Activated CD4-positive, CD25-positive, alpha-beta regulatory T cell treated with anti-CD3 and anti-CD28 coated beads, Interleukin-2, amount 50 U/mL, for 24 hours (primary cell): ENCODE measurements around the gene HOXD10.

Source experiments
- ATAC-seq, 2 donors: fragments of 150-1000 bp; cut with Tn5 transposase; one replicate each; pipeline ENCODE4 v1.10.0; 2021; ENCODE audit warnings: mild to moderate bottlenecking in 1 of 2, moderate library complexity in 1 of 2

The HOXD10 gene

DNA sequence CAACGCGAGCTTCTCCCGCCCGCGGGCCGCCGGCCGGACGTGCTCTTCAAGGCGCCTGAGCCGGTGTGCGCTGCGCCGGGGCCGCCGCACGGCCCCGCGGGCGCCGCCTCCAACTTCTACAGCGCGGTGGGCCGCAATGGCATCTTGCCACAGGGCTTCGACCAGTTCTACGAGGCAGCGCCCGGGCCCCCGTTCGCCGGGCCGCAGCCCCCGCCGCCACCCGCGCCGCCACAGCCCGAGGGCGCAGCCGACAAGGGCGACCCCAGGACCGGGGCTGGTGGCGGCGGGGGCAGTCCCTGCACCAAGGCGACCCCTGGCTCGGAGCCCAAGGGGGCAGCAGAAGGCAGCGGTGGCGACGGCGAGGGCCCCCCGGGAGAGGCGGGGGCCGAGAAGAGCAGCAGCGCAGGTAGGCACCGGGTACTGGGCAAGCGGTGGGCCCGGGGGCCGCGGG is 8.8 kb upstream of the HOXD10 start:
- no peak for ATAC-seq

GRCh38 chr2:176109192-176109901 is 7.2 kb upstream of the HOXD10 start:
- ATAC-seq: no peak

DNA sequence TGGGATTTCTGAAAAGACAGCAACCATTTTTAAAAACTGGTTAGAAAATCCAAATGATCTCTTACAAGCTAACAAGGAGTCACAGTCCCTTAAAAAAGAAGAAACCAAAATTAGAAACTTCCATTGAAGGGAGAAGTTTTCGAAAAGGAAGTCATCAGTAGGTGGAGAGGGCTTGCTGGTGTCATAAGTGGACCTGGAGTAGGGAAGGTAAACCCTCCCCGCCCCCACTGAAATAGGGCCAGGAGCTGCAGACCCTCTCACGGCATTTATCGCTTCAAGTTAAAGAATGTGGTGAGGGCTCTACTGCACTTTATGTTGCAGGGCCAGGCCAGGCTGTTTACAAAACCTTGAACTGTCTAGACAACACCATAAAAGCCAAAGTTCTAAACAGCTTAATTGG is 6.6 kb upstream of the HOXD10 start:
- no peak for ATAC-seq

- ATAC-seq: no peak
Measured at GRCh38 chr2:176110415-176111308, 5.9 kb upstream of the HOXD10 start.

DNA sequence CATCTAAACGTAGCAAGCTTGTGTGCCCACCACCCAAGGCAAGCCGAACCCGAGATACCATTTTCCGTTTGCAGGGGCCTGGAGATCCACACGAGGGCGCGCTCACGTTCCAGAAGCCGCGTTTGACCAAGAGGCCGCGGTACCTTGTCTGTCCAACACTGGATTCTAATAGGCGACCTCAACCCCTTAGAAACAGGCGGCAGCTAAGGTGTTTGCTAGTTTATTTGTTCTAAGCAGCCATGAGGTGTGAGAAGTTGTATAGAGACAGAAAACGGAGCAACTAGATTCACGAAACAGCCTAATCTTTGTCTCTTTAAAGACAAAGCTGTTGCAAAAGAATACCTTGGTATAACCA is 5.3 kb upstream of the HOXD10 start:
- no peak for ATAC-seq

DNA sequence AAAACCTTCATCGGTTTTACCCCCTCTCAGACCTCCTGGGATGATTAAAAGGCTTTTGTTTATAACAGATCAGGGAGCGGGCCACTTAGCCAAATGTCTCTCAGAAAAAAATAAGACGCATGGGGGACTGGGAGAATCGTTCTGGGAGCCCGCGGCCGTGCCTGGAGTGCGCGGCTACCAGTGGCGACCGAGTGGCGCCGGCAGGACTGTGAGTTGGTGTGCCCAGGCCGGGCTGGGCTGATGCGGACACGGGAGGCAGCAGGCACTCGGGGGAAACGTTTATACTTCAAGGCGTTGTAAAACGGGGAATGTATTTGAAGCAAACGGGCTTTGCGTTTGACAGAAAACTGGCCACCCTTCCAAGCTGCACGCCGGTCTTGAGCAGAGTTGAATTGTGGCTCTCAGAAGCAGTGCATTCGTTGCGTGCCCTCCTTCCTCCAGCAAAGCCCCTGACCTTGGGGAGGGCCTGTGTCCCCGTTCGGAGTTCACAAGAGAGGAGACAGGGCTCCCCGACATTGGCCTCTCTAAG is 4.7 kb upstream of the HOXD10 start:
- no peak for ATAC-seq

- ATAC-seq: no peak
Measured at GRCh38 chr2:176112375-176113302, 3.9 kb upstream of the HOXD10 start.

DNA sequence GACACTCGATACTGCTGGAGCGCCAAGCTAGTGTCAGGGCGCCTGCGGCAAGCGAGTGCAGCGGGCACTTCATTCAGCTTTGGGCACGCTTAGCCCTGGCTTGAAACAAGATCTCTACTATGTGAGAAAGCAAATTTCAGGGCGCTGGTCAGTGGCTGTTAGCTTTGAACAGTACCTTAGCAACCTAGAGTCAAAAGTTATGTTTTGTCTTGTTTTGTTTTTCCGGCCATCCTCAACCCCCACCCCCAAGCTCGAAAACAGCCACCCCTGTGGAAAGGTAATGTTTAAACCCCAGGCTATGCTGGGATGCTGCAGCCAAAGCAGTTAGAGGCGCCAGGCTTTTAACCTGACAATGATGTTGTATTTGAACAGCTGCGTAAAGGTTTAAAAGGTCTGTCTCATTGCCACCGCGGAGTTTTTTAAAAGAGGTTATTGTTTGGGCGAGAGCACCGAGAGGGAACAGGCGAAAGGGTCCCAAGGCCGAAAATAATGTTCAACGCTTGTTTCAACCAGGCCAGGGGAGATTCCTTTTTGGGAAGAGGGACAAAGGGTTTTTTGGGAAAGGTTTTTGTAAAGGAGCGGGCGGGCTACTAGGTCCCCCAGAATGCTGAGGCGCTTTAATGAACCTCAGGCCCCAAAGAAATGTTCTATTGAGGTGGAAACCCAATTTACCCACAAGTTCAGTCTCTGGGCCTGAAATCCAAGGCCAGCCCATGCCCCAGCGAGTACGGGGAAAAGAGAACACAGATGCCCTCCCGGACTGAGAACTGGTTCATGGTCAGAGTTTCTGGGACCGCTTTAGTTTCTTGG is 2.3 kb upstream of the HOXD10 start:
- no peak for ATAC-seq

DNA sequence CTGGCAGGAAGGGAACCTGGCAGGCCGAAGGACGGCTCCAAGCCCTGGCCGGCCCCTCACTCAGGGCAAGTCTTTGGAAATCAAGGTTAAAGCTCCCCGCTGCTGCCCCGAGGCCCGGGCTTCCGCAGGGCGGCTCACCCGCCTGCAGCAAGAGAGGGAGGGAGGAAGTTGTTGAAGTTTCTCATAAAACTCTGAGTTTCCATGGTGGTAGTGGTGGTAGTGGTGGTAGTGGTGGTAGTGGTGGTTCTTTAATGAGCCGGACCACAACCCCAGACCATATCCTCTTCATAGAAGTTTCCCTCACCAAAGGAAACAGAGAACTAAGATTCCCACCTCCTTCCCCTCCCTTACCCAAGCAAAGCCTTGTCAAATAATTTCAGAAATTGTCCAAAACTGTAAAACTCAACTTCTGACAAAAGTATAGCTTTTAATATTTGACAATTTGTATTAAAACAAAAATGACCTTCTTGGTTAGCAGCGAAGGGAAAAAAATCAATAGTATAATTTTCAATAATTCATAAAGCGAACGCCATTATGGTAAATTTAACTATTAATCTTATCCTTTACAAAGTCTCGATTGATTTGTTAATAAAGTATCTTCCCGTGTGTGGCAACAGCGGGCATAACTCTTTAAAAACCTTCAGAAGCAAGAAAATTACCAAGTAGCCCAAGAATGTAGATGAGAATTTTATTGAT is 1.5 kb upstream of the HOXD10 start:
- ATAC-seq: no peak

GRCh38 chr2:176117162-176117822 is 714 bp downstream of the HOXD10 start:
- ATAC-seq: no peak

DNA sequence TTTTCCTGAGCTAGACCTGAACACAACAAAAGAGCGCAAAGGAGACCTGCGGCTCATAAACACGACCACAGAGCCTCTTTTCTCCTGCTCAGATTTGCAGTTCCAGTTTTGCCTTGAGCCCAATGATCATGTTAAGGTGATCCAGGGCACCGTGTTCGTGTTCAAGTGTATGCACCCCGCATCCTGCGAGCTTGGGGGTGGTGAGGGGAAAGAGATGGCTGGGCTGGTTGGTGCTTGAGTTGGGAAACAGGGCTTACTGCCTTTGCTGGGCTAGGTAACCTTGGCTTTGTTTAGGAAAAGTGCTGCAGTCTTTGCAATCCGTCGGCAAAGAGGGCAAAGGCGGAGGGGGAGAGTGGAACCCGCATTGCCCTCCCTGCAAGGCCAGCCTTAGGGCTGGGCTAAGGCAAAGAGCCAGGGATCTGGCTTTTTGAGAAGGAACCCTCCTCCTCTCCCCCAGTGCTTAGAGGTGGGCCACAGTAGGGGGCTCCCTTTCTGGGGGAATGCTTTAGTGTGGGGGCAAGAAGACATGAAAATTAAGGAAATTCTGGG is 1.3 kb downstream of the HOXD10 start:
- ATAC-seq: no peak

GRCh38 chr2:176118601-176119339 is 2.2 kb downstream of the HOXD10 start:
- no peak for ATAC-seq

DNA sequence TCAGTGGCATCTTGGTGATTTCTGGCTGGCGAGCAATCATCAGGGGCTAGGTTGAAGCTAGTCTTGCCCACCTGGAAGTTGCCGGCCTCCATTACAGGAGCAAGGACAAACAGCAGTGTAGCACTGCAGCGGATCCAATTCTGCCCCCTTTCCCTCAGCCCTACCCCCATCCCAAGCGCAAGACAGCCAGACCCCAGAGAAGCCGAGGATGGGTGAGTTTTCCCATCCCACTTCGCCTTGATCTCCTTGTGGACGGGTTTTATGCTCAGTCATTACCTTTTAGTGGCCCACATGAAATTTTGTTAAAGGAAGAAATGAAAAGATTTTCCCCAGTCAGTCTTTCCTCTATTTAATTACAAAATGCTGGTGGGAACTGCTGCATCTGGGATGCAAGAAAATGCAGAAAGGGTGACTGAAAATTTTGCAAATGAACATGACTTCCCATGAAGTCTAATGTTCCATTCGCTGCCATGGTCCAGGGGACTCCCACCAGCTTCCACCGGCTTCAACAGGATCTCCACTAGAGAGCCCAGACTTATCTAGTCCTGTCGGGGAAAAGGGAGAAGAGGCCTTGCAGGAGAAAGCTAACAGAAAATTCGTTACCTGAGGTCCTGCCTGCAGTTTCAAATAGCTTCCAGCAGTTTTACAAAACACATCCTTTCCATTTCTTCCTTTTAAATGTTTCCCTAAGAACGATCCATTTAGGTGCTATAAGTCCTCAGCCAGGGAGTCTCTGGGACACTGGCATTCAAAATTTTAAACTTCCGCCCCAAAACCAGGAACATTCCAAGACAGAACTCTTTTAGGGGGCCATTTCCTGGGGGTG is 4.0 kb downstream of the HOXD10 start:
- no peak for ATAC-seq

- no peak for ATAC-seq
Measured at GRCh38 chr2:176121190-176122051, 4.8 kb downstream of the HOXD10 start.

- ATAC-seq: peak in 1 of 2 donors; percentile 25
Measured at GRCh38 chr2:176122052-176122682, 5.6 kb downstream of the HOXD10 start.

DNA sequence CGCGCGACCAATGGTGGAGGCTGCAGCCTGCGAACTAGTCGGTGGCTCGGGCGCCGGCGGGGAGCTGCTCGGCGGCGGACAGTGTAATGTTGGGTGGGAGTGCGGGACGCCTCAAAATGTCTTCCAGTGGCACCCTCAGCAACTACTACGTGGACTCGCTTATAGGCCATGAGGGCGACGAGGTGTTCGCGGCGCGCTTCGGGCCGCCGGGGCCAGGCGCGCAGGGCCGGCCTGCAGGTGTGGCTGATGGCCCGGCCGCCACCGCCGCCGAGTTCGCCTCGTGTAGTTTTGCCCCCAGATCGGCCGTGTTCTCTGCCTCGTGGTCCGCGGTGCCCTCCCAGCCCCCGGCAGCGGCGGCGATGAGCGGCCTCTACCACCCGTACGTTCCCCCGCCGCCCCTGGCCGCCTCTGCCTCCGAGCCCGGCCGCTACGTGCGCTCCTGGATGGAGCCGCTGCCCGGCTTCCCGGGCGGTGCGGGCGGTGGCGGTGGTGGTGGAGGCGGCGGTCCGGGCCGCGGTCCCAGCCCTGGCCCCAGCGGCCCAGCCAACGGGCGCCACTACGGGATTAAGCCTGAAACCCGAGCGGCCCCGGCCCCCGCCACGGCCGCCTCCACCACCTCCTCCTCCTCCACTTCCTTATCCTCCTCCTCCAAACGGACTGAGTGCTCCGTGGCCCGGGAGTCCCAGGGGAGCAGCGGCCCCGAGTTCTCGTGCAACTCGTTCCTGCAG is 6.3 kb downstream of the HOXD10 start, which contains the start of gene HOXD9:
TSS of gene HOXD9 (plus strand) at position 37 of the 728 bp plus-strand sequence. CDS start at position 87, 50 bp downstream.
- peak in 1 of 2 donors; percentile 21 for ATAC-seq
